Esophagus squamous epithelium (tissue), 4 donors: ENCODE results near the gene DNAH3.

Experiments used
- POLR2A ChIP-seq, 4 donors: fragments of 450-650 bp; IDR thresholded peaks; one replicate each; pipeline ENCODE4 v1.6.1; 2017; ENCODE audit warnings: antibody characterized with exemption in 4 of 4, mild to moderate bottlenecking in 4 of 4, moderate library complexity in 3 of 4
- TF ChIP-seq, protein P1 (sequence below), 6 experiments: fragments of 450-650 bp in 4 of 6; fragments of 200-600 bp in 2 of 6; sonication (generic) in 2 of 6; IDR thresholded peaks; one replicate each; pipeline ENCODE4 v1.5.1; 2016 to 2019; ENCODE audit warnings: antibody characterized with exemption in 6 of 6, mild to moderate bottlenecking in 4 of 6, moderate library complexity in 4 of 6

DNA sequence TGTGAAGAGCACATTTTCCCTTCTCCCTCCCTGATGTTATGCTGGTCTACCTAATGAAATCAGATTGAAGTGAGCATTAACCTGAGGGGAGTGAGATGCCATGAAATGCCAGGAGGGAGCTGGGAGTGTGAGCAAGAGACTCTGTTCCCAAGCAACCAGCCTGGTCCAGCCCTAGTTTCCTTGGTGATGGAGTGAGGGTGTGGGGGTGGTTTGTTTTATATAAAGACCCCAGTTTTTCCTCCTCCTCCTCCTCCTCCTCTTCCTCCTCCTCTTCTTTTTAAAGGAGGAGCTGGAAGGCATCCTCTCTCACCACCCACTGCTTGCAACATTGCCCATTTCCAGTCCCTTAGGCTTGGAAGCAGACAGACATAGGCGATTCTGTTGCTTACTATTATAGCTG lies 97.1 kb downstream of the DNAH3 start:
- TF ChIP-seq, protein P1, sequence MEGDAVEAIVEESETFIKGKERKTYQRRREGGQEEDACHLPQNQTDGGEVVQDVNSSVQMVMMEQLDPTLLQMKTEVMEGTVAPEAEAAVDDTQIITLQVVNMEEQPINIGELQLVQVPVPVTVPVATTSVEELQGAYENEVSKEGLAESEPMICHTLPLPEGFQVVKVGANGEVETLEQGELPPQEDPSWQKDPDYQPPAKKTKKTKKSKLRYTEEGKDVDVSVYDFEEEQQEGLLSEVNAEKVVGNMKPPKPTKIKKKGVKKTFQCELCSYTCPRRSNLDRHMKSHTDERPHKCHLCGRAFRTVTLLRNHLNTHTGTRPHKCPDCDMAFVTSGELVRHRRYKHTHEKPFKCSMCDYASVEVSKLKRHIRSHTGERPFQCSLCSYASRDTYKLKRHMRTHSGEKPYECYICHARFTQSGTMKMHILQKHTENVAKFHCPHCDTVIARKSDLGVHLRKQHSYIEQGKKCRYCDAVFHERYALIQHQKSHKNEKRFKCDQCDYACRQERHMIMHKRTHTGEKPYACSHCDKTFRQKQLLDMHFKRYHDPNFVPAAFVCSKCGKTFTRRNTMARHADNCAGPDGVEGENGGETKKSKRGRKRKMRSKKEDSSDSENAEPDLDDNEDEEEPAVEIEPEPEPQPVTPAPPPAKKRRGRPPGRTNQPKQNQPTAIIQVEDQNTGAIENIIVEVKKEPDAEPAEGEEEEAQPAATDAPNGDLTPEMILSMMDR (IDR thresholded peaks at IDR 0.05): no peak
- TF ChIP-seq POLR2A (IDR thresholded peaks at IDR 0.05): no peak
